HCT116 (cell line): ENCODE data around the gene MCF2L2. TPM values are rescaled to one million over a fixed set of nuclear protein-coding genes. Genes with fewer than 3 reads are reported as not detected.

Experiments
- ATAC-seq: fragments of 200-7000 bp; cut with Tn5 transposase; 2 replicates; pipeline ENCODE4 v1.9.1; 2020; ENCODE audit warnings: mild to moderate bottlenecking, moderate library complexity
- BruUV-seq: library from RNA; stranded (reverse); fragments of 400-500 nt; replicated peaks from 2 replicates; lab custom pipeline; 2021; lab: Mats Ljungman, UMichigan
- CTCF ChIA-PET: fragments of 300-600 bp; sonication (Branson Sonifier 250); formaldehyde crosslinking; loops from one replicate; lab custom pipeline; 2021; ENCODE audit warnings: antibody characterized with exemption; lab: Charles Lee
- POLR2A ChIA-PET: fragments of 300-600, 350-600 bp; sonication (Branson Sonifier 250); formaldehyde crosslinking; loops from one replicate; lab custom pipeline; 2021; ENCODE audit warnings: antibody characterized with exemption; lab: Charles Lee
- RAD21 ChIA-PET, 2 experiments: fragments of 300-600 bp; sonication (Branson Sonifier 250); formaldehyde crosslinking; loops; one replicate each; lab custom pipeline; 2023; ENCODE audit warnings: low total read pairs in 2 of 2; ENCODE audit not compliant: uncharacterized antibody in 2 of 2, unreplicated experiment in 2 of 2, low non-redundant PET in 1 of 2; lab: Charles Lee
- DNase-seq: peaks from one replicate; pipeline ENCODE4 v3.0.0-alpha.2; 2010; ENCODE audit warnings: low read depth, low spot score
- H2AFZ ChIP-seq: fragments of 200-600 bp; shearing (Covaris generic), sonication (generic); 2 replicates; pipeline ENCODE4 v1.6.1; 2017; ENCODE audit warnings: low read depth, mixed run types, mixed read lengths, antibody characterized with exemption, low read length; ENCODE audit not compliant: poor library complexity, severe bottlenecking
- H3K27ac ChIP-seq: 2 replicates; pipeline ENCODE4 v1.5.1; 2012; ENCODE audit warnings: low read depth, low read length
- H3K27me3 ChIP-seq: fragments of 200-600 bp; sonication (generic); 2 replicates; pipeline ENCODE4 v1.6.1; 2016; ENCODE audit warnings: mixed run types, low read length, mixed read lengths; ENCODE audit not compliant: insufficient read depth
- H3K36me3 ChIP-seq, 2 experiments: fragments of 200-500 bp in 1 of 2; fragments of 200-600 bp in 1 of 2; sonication (Bioruptor generic) in 1 of 2; sonication (generic) in 1 of 2; 2 replicates each; pipeline versions ENCODE4 v1.5.1 to v1.6.1; 2014 to 2016; ENCODE audit warnings: low read length in 2 of 2, inconsistent platforms in 1 of 2, mixed read lengths in 1 of 2, mixed run types in 1 of 2; ENCODE audit not compliant: insufficient read depth in 2 of 2, control insufficient read depth in 1 of 2
- H3K4me1 ChIP-seq, 2 experiments: fragments of 200-600 bp in 1 of 2; sonication (generic) in 1 of 2; 2 replicates each; pipeline versions ENCODE4 v1.5.1 to v1.6.1; 2012 to 2017; ENCODE audit warnings: low read length in 2 of 2, inconsistent platforms in 1 of 2, mild to moderate bottlenecking in 1 of 2, mixed read lengths in 1 of 2, mixed run types in 1 of 2, moderate library complexity in 1 of 2; ENCODE audit not compliant: insufficient read depth in 2 of 2, control insufficient read depth in 1 of 2
- H3K4me2 ChIP-seq: fragments of 200-600 bp; sonication (generic); 2 replicates; pipeline ENCODE4 v1.6.1; 2017; ENCODE audit warnings: mixed run types, low read length, mixed read lengths
- H3K4me3 ChIP-seq, 2 experiments: fragments of 200-600 bp in 1 of 2; sonication (generic) in 1 of 2; replicated peaks in 1 of 2; 2 replicates each; pipeline ENCODE4 v1.5.1; 2011 to 2016; ENCODE audit warnings: low read length in 2 of 2, control low read depth in 1 of 2, low read depth in 1 of 2, mild to moderate bottlenecking in 1 of 2, mixed read lengths in 1 of 2, mixed run types in 1 of 2
- H3K79me2 ChIP-seq: fragments of 200-600 bp; sonication (generic); 2 replicates; pipeline ENCODE4 v1.6.1; 2017; ENCODE audit warnings: mild to moderate bottlenecking, mixed run types, low read length, moderate library complexity, mixed read lengths; ENCODE audit not compliant: insufficient read depth
- H3K9ac ChIP-seq: fragments of 200-600 bp; sonication (generic); 2 replicates; pipeline ENCODE4 v1.6.1; 2016; ENCODE audit warnings: low read length, mixed read lengths
- H3K9me2 ChIP-seq: fragments of 200-600 bp; sonication (generic), shearing (Covaris generic); 2 replicates; pipeline ENCODE4 v1.6.1; 2017; ENCODE audit warnings: mixed run types, mild to moderate bottlenecking, moderate library complexity; ENCODE audit not compliant: insufficient read depth
- H3K9me3 ChIP-seq, 2 experiments: fragments of 200-500 bp in 1 of 2; fragments of 200-600 bp in 1 of 2; sonication (Bioruptor generic) in 1 of 2; sonication (generic) in 1 of 2; 2 replicates each; pipeline ENCODE4 v1.6.1; 2014 to 2017; ENCODE audit warnings: low read length in 2 of 2, mixed read lengths in 2 of 2, inconsistent platforms in 1 of 2, low read depth in 1 of 2, mild to moderate bottlenecking in 1 of 2, mixed run types in 1 of 2, moderate library complexity in 1 of 2; ENCODE audit not compliant: control insufficient read depth in 1 of 2, insufficient read depth in 1 of 2
- H4K20me1 ChIP-seq: fragments of 200-600 bp; sonication (generic), shearing (Covaris generic); 2 replicates; pipeline ENCODE4 v1.6.1; 2017; ENCODE audit warnings: mixed run types, mild to moderate bottlenecking, moderate library complexity; ENCODE audit not compliant: insufficient read depth
- CBX3 ChIP-seq: IDR thresholded peaks from 2 replicates; pipeline ENCODE4 v1.6.1; 2012; ENCODE audit warnings: low read depth
- CEBPB ChIP-seq: IDR thresholded peaks from 2 replicates; pipeline ENCODE4 v1.6.1; 2012; ENCODE audit warnings: low read depth
- EGR1 ChIP-seq: IDR thresholded peaks from 2 replicates; pipeline ENCODE4 v1.6.1; 2012; ENCODE audit warnings: low read depth
- EZH2 ChIP-seq: fragments of 200-600 bp; sonication (generic); IDR thresholded peaks from 2 replicates; pipeline ENCODE4 v1.6.1; 2017; ENCODE audit warnings: antibody characterized with exemption, mixed run types
- EZH2phosphoT487 ChIP-seq: fragments of 200-600 bp; IDR thresholded peaks from 2 replicates; pipeline ENCODE4 v1.6.1; 2018; ENCODE audit warnings: antibody characterized with exemption, borderline replicate concordance
- FOSL1 ChIP-seq: IDR thresholded peaks from 2 replicates; pipeline ENCODE4 v1.6.1; 2012; ENCODE audit warnings: low read depth
- POLR2A ChIP-seq: IDR thresholded peaks from 2 replicates; pipeline ENCODE4 v1.7.0; 2011; ENCODE audit warnings: borderline replicate concordance; ENCODE audit not compliant: insufficient read depth, insufficient read length; ENCODE audit errors: extremely low read depth
- POLR2AphosphoS5 ChIP-seq: IDR thresholded peaks from 2 replicates; pipeline ENCODE4 v1.6.1; 2011; ENCODE audit warnings: mild to moderate bottlenecking, low read depth, low read length, moderate library complexity
- RAD21 ChIP-seq: IDR thresholded peaks from 2 replicates; pipeline ENCODE4 v1.6.1; 2012; ENCODE audit warnings: low read depth, mild to moderate bottlenecking
- REST ChIP-seq: IDR thresholded peaks from 2 replicates; pipeline ENCODE4 v1.6.1; 2012; ENCODE audit warnings: low read depth
- SIN3A ChIP-seq: IDR thresholded peaks from 2 replicates; pipeline ENCODE4 v1.6.1; 2012; ENCODE audit warnings: low read depth
- SP1 ChIP-seq: IDR thresholded peaks from 2 replicates; pipeline ENCODE4 v1.6.1; 2012; ENCODE audit warnings: low read depth
- SRF ChIP-seq: IDR thresholded peaks from 2 replicates; pipeline ENCODE4 v1.6.1; 2012; ENCODE audit warnings: low read depth
- TCF7L2 ChIP-seq: IDR thresholded peaks from 2 replicates; pipeline ENCODE4 v1.7.0; 2011; ENCODE audit warnings: borderline replicate concordance, inconsistent platforms; ENCODE audit not compliant: insufficient read depth, insufficient read length; ENCODE audit errors: extremely low read depth
- ZBTB33 ChIP-seq: IDR thresholded peaks from 2 replicates; pipeline ENCODE4 v1.6.1; 2011; ENCODE audit warnings: mild to moderate bottlenecking, low read length, moderate library complexity; ENCODE audit not compliant: insufficient replicate concordance; ENCODE audit errors: extremely low read depth
- intact Hi-C: fragments of 100-400 bp; cut with micrococcal nuclease; formaldehyde crosslinking; loops from 2 replicates; pipeline ENCODE4 v1.10.0; 2022
- total RNA-seq: library from RNA; stranded (reverse); gene quantifications from one replicate; pipeline ENCODE4 v1.2.1, GENCODE V29; 2021; ENCODE audit not compliant: unreplicated experiment
- TF ChIP-seq, protein P1 (sequence below), 3 experiments: fragments of 200-600 bp in 1 of 3; sonication (generic) in 1 of 3; IDR thresholded peaks in 2 of 3; conservative IDR thresholded peaks in 1 of 3; 2 replicates each; pipeline ENCODE4 v1.5.1; 2012 to 2017; ENCODE audit warnings: low read depth in 2 of 3, low read length in 2 of 3, antibody characterized with exemption in 1 of 3, borderline replicate concordance in 1 of 3, control low read depth in 1 of 3, mild to moderate bottlenecking in 1 of 3, mixed read lengths in 1 of 3, mixed run types in 1 of 3, moderate library complexity in 1 of 3; ENCODE audit not compliant: insufficient read depth in 1 of 3

The MCF2L2 gene
- total RNA-seq, 1 experiment from 2014 or later = 1.5 TPM

DNA sequence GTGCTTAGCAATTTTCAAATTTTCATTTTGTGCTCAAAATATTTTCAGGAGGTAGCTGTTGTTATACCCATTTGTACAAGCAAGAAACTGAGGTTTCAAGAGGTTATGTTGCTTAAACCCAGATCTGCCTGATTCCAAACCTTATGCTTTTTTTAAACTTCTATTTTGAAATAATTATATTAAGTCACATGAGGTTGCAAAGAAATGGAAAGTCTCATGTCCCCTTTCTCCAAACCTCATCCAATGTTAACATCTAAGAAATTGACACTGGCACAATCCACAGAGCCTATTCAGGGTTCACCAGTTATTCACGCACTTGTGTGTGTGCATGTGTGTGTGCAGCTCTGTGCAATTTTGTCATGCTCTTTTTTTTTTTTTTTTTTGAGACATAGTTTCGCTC lies 140.3 kb downstream of the MCF2L2 start:
- CTCF ChIA-PET = no interaction called here
- Histone ChIP-seq H3K4me1 (peaks cover 12 to 30% of the 10 kb centered on the region in 2 experiments), H3K27ac (no peak overlapping the region), H3K36me3 (no peaks in the 10 kb centered on the region), H3K4me2 (no peak overlapping the region), H3K9me2 (no peaks in the 10 kb centered on the region), H3K27me3 (no peaks in the 10 kb centered on the region), H4K20me1 (no peaks in the 10 kb centered on the region), H2AFZ (no peak overlapping the region), H3K9ac (no peak overlapping the region), H3K4me3 (no peak overlapping the region), H3K9me3 (no peaks in the 10 kb centered on the region), H3K79me2 (no peaks in the 10 kb centered on the region)
- RAD21 ChIA-PET = no interaction called here
- POLR2A ChIA-PET = no interaction called here
- intact Hi-C loops = no loop called here
- TF ChIP-seq POLR2AphosphoS5 = no peak
- no peak for TF ChIP-seq SP1
- no peak for TF ChIP-seq EZH2
- TF ChIP-seq RAD21 = no peak
- TF ChIP-seq POLR2A = no peak
- TF ChIP-seq, protein P1, sequence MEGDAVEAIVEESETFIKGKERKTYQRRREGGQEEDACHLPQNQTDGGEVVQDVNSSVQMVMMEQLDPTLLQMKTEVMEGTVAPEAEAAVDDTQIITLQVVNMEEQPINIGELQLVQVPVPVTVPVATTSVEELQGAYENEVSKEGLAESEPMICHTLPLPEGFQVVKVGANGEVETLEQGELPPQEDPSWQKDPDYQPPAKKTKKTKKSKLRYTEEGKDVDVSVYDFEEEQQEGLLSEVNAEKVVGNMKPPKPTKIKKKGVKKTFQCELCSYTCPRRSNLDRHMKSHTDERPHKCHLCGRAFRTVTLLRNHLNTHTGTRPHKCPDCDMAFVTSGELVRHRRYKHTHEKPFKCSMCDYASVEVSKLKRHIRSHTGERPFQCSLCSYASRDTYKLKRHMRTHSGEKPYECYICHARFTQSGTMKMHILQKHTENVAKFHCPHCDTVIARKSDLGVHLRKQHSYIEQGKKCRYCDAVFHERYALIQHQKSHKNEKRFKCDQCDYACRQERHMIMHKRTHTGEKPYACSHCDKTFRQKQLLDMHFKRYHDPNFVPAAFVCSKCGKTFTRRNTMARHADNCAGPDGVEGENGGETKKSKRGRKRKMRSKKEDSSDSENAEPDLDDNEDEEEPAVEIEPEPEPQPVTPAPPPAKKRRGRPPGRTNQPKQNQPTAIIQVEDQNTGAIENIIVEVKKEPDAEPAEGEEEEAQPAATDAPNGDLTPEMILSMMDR (IDR thresholded peaks at IDR 0.05 in 2 of 3, conservative IDR thresholded peaks at IDR 0.05 in 1 of 3; ENCODE audit: borderline replicate concordance in 1 of 3, insufficient read depth in 1 of 3, low read depth in 2 of 3, low read length in 2 of 3) = no peak
- no peak for TF ChIP-seq SIN3A
- TF ChIP-seq EGR1 = no peak
- TF ChIP-seq SRF = no peak
- no peak for TF ChIP-seq FOSL1
- no peak for TF ChIP-seq CBX3
- no peak for TF ChIP-seq REST
- no peak for TF ChIP-seq TCF7L2
- TF ChIP-seq EZH2phosphoT487 = no peak
- no peak for TF ChIP-seq ZBTB33
- TF ChIP-seq CEBPB = no peak
- ATAC-seq (no peak), DNase-seq (no peak)
- no TSS peak for BruUV-seq
